GM21367 (cell line): ENCODE measurements around the gene ABCB10.
"Not testable (repeated sequence)": the region's sequence is repeated elsewhere in the genome, so short reads cannot be mapped to it uniquely, and the experiment has no call there.

Experiments
- ATAC-seq: cut with Tn5 transposase; IDR thresholded peaks from one replicate; pipeline ENCODE4 v1.9.1; 2021; ENCODE audit not compliant: unreplicated experiment

Gene ABCB10

GRCh38 chr1:229558460-229559335, at the start of gene ABCB10:
TSS of gene ABCB10 (minus strand) at chr1:229558707. CDS start at chr1:229558652, 55 bp downstream.
- ATAC-seq = peak; percentile 84

GRCh38 chr1:229607370-229607769, 48.9 kb upstream of the ABCB10 start:
- ATAC-seq = no peak

- ATAC-seq = no peak
Measured at GRCh38 chr1:229603371-229604005, 45.0 kb upstream of the ABCB10 start.

GRCh38 chr1:229600229-229600628, 41.7 kb upstream of the ABCB10 start:
- ATAC-seq = no peak

GRCh38 chr1:229599218-229599954, 40.9 kb upstream of the ABCB10 start:
- ATAC-seq = no peak

- ATAC-seq = no peak
Measured at GRCh38 chr1:229597877-229598276, 39.4 kb upstream of the ABCB10 start.

GRCh38 chr1:229596925-229597699, 38.6 kb upstream of the ABCB10 start:
- no peak for ATAC-seq

GRCh38 chr1:229595876-229596275, 37.4 kb upstream of the ABCB10 start:
- not testable (repeated sequence) for ATAC-seq

- ATAC-seq = no peak
Measured at GRCh38 chr1:229594227-229595008, 35.9 kb upstream of the ABCB10 start.

GRCh38 chr1:229593800-229594199, 35.3 kb upstream of the ABCB10 start:
- ATAC-seq = no peak

- ATAC-seq = no peak
Measured at GRCh38 chr1:229590119-229590518, 31.6 kb upstream of the ABCB10 start.

- no peak for ATAC-seq
Measured at GRCh38 chr1:229585338-229585737, 26.8 kb upstream of the ABCB10 start.

GRCh38 chr1:229582715-229583114, 24.2 kb upstream of the ABCB10 start:
- no peak for ATAC-seq

- no peak for ATAC-seq
Measured at GRCh38 chr1:229582011-229582694, 23.6 kb upstream of the ABCB10 start.

GRCh38 chr1:229581485-229581884, 23.0 kb upstream of the ABCB10 start:
- ATAC-seq = no peak

GRCh38 chr1:229579059-229579673, 20.7 kb upstream of the ABCB10 start:
- peak; percentile 96 for ATAC-seq

- no peak for ATAC-seq
Measured at GRCh38 chr1:229578168-229579058, 19.9 kb upstream of the ABCB10 start.
